Breast epithelium (tissue), 4 donors: ENCODE measurements around the gene RARA. TPM values are rescaled to one million over a fixed set of nuclear protein-coding genes. Genes with fewer than 3 reads are reported as not detected.
"Not testable (repeated sequence)": the region's sequence is repeated elsewhere in the genome, so short reads cannot be mapped to it uniquely, and the experiment has no call there.

Experiments used
- DNase-seq, 2 donors: peaks; one replicate each; pipeline ENCODE4 v3.0.0-alpha.2; 2019; ENCODE audit warnings: low spot score in 2 of 2
- H3K27ac ChIP-seq, 2 donors: fragments of 200-600 bp; sonication (generic) in 1 of 2; one replicate each; pipeline ENCODE4 v1.5.1; 2016 to 2019; ENCODE audit warnings: mild to moderate bottlenecking in 1 of 2
- H3K27me3 ChIP-seq, 2 donors: fragments of 200-600 bp; sonication (generic) in 1 of 2; one replicate each; pipeline versions ENCODE4 v1.5.1 to v1.6.0; 2017 to 2019; ENCODE audit warnings: control low read depth in 1 of 2, mild to moderate bottlenecking in 1 of 2
- H3K36me3 ChIP-seq: fragments of 200-600 bp; one replicate; pipeline ENCODE4 v1.5.1; 2019
- H3K4me1 ChIP-seq, 2 donors: fragments of 200-600 bp; sonication (generic); one replicate each; pipeline ENCODE4 v1.5.1; 2016 to 2019; ENCODE audit warnings: control low read depth in 1 of 2
- H3K4me3 ChIP-seq, 3 donors: fragments of 200-600 bp; sonication (generic); 1 replicate in 2 of 3; 2 replicates in 1 of 3; pipeline ENCODE4 v1.5.1; 2016 to 2019; ENCODE audit warnings: mild to moderate bottlenecking in 3 of 3, moderate library complexity in 2 of 3
- H3K9me3 ChIP-seq, 2 donors: fragments of 200-600 bp; sonication (generic) in 1 of 2; one replicate each; pipeline ENCODE4 v1.5.1; 2016 to 2019; ENCODE audit warnings: control low read depth in 1 of 2
- CTCF ChIP-seq, 3 donors: fragments of 450-650 bp; IDR thresholded peaks; one replicate each; pipeline ENCODE4 v1.5.1; 2016 to 2017; ENCODE audit warnings: antibody characterized with exemption in 3 of 3, mild to moderate bottlenecking in 3 of 3, moderate library complexity in 3 of 3
- POLR2A ChIP-seq: fragments of 450-650 bp; IDR thresholded peaks from one replicate; pipeline ENCODE4 v1.6.1; 2016; ENCODE audit warnings: antibody characterized with exemption, mild to moderate bottlenecking, moderate library complexity
- POLR2AphosphoS5 ChIP-seq, 3 donors: sonication (generic); formaldehyde crosslinking; IDR thresholded peaks; one replicate each; pipeline ENCODE4 v1.6.1; 2017; ENCODE audit warnings: antibody characterized with exemption in 3 of 3
- intact Hi-C: fragments of 100-400 bp; cut with DNase I; formaldehyde crosslinking; loops from one replicate; pipeline ENCODE4 v1.15.1; 2023; ENCODE audit warnings: low total_unique reads
- total RNA-seq, 3 donors: library from RNA; depleted of rRNA; stranded (reverse); fragments of >200 nt; gene quantifications; one replicate each; pipeline ENCODE4 v1.1.0, GENCODE V29; 2016

RARA gene
- total RNA-seq, 3 donors from 2014 or later: 14.2 to 31.2 (median 25.2) TPM

- H3K4me3 ChIP-seq: no peak overlapping the region
- H3K36me3 ChIP-seq: no peaks in the 10 kb centered on the region
- no peaks in the 10 kb centered on the region for H3K27me3 ChIP-seq
- H3K9me3 ChIP-seq: no peaks in the 10 kb centered on the region
- TF ChIP-seq POLR2A (no peak), CTCF (IDR thresholded peaks at IDR 0.05) (no peak), POLR2AphosphoS5 (IDR thresholded peaks at IDR 0.05) (no peak)
- DNase-seq: no peak
- no peaks in the 10 kb centered on the region for H3K4me1 ChIP-seq
- H3K27ac ChIP-seq: no peak overlapping the region
- intact Hi-C loops: no loop called here
Measured at GRCh38 chr17:40374821-40375498, 66.0 kb downstream of the RARA start.

- H3K9me3 ChIP-seq, H3K4me1 ChIP-seq, intact Hi-C loops, DNase-seq, H3K27me3 ChIP-seq, H3K36me3 ChIP-seq, H3K27ac ChIP-seq: not testable (repeated sequence)
- peak overlapping the region in 1 of 3 donors; percentile 43 for H3K4me3 ChIP-seq
Measured at GRCh38 chr17:40375786-40376185, 66.8 kb downstream of the RARA start.

- DNase-seq, H3K36me3 ChIP-seq, H3K4me1 ChIP-seq, H3K9me3 ChIP-seq, intact Hi-C loops, H3K27ac ChIP-seq, H3K27me3 ChIP-seq, H3K4me3 ChIP-seq: not testable (repeated sequence)
Measured at GRCh38 chr17:40376541-40376940, 67.6 kb downstream of the RARA start.

- Histone ChIP-seq H3K27ac (no peak overlapping the region), H3K4me1 (no peaks in the 10 kb centered on the region), H3K4me3 (no peak overlapping the region), H3K9me3 (no peaks in the 10 kb centered on the region), H3K27me3 (no peaks in the 10 kb centered on the region), H3K36me3 (no peaks in the 10 kb centered on the region)
- DNase-seq: no peak
- intact Hi-C loops: no loop called here
- no peak for TF ChIP-seq POLR2A
- no peak for TF ChIP-seq POLR2AphosphoS5 (IDR thresholded peaks at IDR 0.05)
- TF ChIP-seq CTCF (IDR thresholded peaks at IDR 0.05): no peak
Measured at GRCh38 chr17:40377832-40378231, 68.9 kb downstream of the RARA start.

GRCh38 chr17:40378966-40379365, 70.0 kb downstream of the RARA start:
- Histone ChIP-seq H3K4me3 (no peak overlapping the region), H3K36me3 (no peaks in the 10 kb centered on the region), H3K27me3 (no peaks in the 10 kb centered on the region), H3K27ac (no peak overlapping the region), H3K4me1 (no peaks in the 10 kb centered on the region), H3K9me3 (no peaks in the 10 kb centered on the region)
- no peak for TF ChIP-seq CTCF (IDR thresholded peaks at IDR 0.05)
- no peak for TF ChIP-seq POLR2AphosphoS5 (IDR thresholded peaks at IDR 0.05)
- TF ChIP-seq POLR2A: no peak
- no peak for DNase-seq
- intact Hi-C loops: no loop called here

- no peak overlapping the region for H3K27ac ChIP-seq
- H3K36me3 ChIP-seq: no peaks in the 10 kb centered on the region
- H3K4me1 ChIP-seq: no peaks in the 10 kb centered on the region
- H3K9me3 ChIP-seq: no peaks in the 10 kb centered on the region
- TF ChIP-seq POLR2AphosphoS5 (IDR thresholded peaks at IDR 0.05): no peak
- no peaks in the 10 kb centered on the region for H3K27me3 ChIP-seq
- no peak for DNase-seq
- H3K4me3 ChIP-seq: no peak overlapping the region
- intact Hi-C loops: no loop called here
Measured at GRCh38 chr17:40382251-40382650, 73.3 kb downstream of the RARA start.

- H3K4me3 ChIP-seq, H3K4me1 ChIP-seq, intact Hi-C loops, H3K36me3 ChIP-seq, H3K27ac ChIP-seq, DNase-seq, H3K9me3 ChIP-seq, H3K27me3 ChIP-seq: not testable (repeated sequence)
Measured at GRCh38 chr17:40386555-40386954, 77.6 kb downstream of the RARA start.
